ENCODE results near the gene SELENBP1. TPM values are rescaled to one million over a fixed set of nuclear protein-coding genes. Genes with fewer than 3 reads are reported as not detected.
A peak's percentile ranks its signal among the peaks of the same experiment; 100 is the strongest.

SELENBP1 gene
- total RNA-seq, 1 donor from 2014 or later, result 10.2 TPM

DNA sequence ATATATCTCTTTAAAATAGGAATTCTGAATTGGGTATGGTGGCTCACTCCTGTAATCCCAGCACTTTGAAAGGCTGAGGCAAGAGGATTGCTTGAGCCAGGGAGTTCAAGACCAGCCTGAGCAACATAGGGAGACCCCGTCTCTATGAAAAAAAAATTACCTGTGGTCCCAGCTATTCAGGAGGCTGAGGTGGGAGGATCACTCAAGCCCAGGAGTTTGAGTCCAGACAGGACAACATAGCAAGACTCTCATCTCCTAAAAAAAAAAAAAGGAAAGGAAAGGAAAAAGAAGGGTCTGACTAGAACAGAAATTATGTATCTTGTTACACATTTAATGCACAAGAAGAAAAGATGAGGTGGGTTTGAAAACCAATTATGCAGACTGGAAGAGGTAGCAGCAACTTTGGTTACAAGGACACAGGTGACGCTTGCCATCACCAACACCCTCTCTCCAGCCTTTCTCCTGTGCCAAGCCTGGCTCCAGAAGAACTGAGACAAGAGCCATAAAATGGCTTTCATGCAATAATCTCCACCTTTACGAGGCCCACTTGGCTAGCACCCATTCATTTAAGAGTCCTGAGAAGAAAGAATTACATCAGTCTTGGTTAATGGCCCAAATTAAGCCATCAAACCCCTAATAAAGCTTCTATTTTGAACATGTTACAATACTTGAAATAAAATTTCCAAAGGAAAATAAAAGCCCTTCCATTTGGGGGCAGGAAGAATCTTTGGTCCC, 4.8 kb upstream of the SELENBP1 start:
- DNase-seq (ENCODE audit: extremely low spot score, unreplicated experiment), result no peak
- peaks cover 11% of the 10 kb centered on the region for H3K27me3 Mint-ChIP-seq (ENCODE audit: unreplicated experiment)
- peaks cover 9% of the 10 kb centered on the region for H3K4me1 Mint-ChIP-seq (ENCODE audit: unreplicated experiment)
- no peaks in the 10 kb centered on the region for H3K9me3 Mint-ChIP-seq (ENCODE audit: unreplicated experiment)
- H3K27ac Mint-ChIP-seq (ENCODE audit: unreplicated experiment), result no peak overlapping the region
- H3K36me3 Mint-ChIP-seq (ENCODE audit: unreplicated experiment), result no peaks in the 10 kb centered on the region
- TF ChIP-seq, protein P1, sequence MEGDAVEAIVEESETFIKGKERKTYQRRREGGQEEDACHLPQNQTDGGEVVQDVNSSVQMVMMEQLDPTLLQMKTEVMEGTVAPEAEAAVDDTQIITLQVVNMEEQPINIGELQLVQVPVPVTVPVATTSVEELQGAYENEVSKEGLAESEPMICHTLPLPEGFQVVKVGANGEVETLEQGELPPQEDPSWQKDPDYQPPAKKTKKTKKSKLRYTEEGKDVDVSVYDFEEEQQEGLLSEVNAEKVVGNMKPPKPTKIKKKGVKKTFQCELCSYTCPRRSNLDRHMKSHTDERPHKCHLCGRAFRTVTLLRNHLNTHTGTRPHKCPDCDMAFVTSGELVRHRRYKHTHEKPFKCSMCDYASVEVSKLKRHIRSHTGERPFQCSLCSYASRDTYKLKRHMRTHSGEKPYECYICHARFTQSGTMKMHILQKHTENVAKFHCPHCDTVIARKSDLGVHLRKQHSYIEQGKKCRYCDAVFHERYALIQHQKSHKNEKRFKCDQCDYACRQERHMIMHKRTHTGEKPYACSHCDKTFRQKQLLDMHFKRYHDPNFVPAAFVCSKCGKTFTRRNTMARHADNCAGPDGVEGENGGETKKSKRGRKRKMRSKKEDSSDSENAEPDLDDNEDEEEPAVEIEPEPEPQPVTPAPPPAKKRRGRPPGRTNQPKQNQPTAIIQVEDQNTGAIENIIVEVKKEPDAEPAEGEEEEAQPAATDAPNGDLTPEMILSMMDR (IDR thresholded peaks at IDR 0.05), result no peak
- no peak overlapping the region for H3K4me3 Mint-ChIP-seq (ENCODE audit: unreplicated experiment)

DNA sequence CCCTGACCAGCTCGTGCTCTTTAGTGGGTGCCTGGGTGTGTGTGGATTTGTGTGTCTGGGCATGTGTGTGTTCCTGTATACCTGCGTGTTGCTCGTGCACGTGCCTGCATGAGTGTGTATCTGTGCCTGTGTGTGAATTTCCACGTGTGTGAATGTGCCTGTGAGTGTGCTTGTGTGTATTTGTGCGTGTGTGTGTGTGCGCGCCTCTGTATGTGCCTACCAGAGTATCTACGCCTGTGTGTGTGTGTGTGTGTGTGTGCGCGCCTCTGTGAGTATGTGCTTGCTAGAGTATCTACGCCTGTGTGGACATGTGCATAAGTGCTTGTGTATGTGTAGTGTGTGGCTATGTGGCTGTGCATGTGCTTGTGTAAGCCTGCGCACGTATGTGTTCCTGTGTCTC, 691 bp upstream of the SELENBP1 start:
- Mint-ChIP-seq H3K4me3 (ENCODE audit: unreplicated experiment) (peak overlapping the region; percentile 30), H3K27ac (ENCODE audit: unreplicated experiment) (no peak overlapping the region), H3K27me3 (ENCODE audit: unreplicated experiment) (peaks cover 11% of the 10 kb centered on the region), H3K4me1 (ENCODE audit: unreplicated experiment) (peaks cover 34% of the 10 kb centered on the region), H3K36me3 (ENCODE audit: unreplicated experiment) (no peaks in the 10 kb centered on the region), H3K9me3 (ENCODE audit: unreplicated experiment) (no peaks in the 10 kb centered on the region)
- TF ChIP-seq, protein P1 (IDR thresholded peaks at IDR 0.05), result no peak
- DNase-seq (ENCODE audit: extremely low spot score, unreplicated experiment), result no peak

DNA sequence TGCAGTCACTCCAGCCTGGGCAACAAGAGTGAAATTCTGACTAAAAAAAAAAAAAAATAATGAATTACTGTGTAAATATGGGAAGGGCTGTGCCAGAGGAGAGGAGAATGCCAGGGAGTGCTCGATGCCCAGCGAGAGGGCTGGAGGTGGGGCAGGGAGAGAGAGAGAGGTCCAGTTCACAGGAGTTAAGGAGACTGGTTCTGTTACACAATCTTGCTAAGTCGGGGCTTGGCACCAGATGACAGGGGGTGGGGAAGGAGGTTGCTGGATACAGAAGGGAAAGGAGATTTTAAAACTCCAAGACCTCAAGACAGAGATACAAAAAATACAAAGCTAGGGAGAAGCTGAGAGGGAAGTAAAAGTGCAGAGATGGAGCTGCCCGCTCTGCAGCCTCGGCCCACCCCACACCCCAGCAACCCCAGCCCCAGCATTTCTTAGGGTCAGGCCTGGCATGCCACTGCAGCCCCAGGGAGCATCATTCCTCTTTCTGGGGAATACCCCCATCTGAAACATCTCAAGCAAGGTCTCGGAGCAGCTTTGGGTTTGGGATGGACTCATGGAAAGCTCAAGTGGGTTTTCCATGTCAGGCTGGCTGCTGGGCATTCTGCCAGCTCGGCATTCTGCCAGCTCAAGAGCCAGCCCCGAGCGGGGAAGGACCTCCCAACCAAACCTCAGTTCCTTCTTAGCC, 991 bp downstream of the SELENBP1 start:
- Mint-ChIP-seq H3K4me1 (ENCODE audit: unreplicated experiment) (peaks cover 34% of the 10 kb centered on the region), H3K4me3 (ENCODE audit: unreplicated experiment) (peak overlapping the region; percentile 48), H3K27me3 (ENCODE audit: unreplicated experiment) (peaks cover 4% of the 10 kb centered on the region), H3K27ac (ENCODE audit: unreplicated experiment) (peak overlapping the region; percentile 87), H3K9me3 (ENCODE audit: unreplicated experiment) (no peaks in the 10 kb centered on the region), H3K36me3 (ENCODE audit: unreplicated experiment) (no peaks in the 10 kb centered on the region)
- DNase-seq (ENCODE audit: extremely low spot score, unreplicated experiment), result no peak
- TF ChIP-seq, protein P1 (IDR thresholded peaks at IDR 0.05), result no peak

DNA sequence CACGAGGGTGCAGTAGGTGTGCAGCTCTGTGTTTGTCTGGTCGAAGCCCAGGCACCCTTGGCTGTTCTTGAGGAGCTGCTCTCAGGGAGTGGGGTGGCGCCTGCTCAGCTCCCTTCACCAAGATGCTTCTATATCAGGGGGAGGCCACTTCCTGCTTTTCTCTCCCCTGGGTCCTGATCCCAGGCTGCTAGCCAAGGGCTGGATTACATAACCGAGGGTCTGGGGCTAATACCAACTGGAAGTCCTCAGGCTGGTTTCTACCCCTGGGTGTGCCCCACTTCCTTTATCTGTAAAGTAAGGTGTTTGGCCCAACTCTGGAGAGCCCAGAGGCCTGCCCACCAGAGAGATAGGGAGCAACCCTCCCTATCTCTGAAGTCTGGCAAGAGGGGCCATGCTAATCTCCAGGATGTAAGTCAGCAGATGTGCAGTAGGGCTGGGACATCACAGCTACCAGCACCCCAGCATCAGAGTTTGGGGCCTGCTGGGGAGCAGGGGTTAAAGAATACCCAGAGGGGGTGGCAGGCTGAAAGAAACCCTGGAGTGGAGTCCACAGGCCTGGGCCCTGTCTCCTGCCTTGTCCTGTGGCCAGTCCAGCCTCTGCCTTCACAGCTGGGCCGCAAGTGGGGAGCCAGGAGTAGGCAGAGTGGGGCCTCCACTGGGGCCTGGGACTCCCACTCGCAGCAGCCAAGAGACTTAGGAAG, 2.1 kb downstream of the SELENBP1 start:
- TF ChIP-seq, protein P1 (IDR thresholded peaks at IDR 0.05), result no peak

DNA sequence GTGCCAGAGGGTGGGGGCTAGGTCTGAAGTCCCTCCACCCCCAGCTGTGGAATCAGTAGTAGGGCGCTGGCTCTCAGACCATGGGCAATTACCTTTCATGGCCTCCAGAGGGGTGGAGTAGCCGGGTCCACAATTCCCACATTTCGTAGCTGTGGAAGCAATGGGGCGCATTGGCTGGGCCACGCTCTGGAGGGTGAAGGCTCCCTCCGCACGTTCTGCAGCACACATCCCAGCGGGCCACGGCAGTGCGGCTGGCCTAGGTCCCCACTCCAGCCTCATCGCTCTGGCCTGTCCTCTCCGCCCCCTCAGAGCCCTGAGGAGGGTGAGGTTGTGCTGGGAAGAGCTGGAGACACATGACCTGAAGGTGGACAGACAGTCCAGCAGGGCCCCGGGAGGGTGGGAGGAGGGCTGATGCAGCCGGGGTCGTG, 2.9 kb downstream of the SELENBP1 start:
- Mint-ChIP-seq H3K4me3 (ENCODE audit: unreplicated experiment) (no peak overlapping the region), H3K27me3 (ENCODE audit: unreplicated experiment) (no peaks in the 10 kb centered on the region), H3K4me1 (ENCODE audit: unreplicated experiment) (peaks cover 34% of the 10 kb centered on the region), H3K9me3 (ENCODE audit: unreplicated experiment) (no peaks in the 10 kb centered on the region), H3K27ac (ENCODE audit: unreplicated experiment) (no peak overlapping the region), H3K36me3 (ENCODE audit: unreplicated experiment) (peaks cover 2% of the 10 kb centered on the region)
- no peak for DNase-seq (ENCODE audit: extremely low spot score, unreplicated experiment)
- TF ChIP-seq, protein P1 (IDR thresholded peaks at IDR 0.05), result no peak

More for the DNA sequence above, 2.1 kb downstream of the SELENBP1 start:
- H3K36me3 Mint-ChIP-seq (ENCODE audit: unreplicated experiment), result peaks cover 2% of the 10 kb centered on the region
- no peak overlapping the region for H3K27ac Mint-ChIP-seq (ENCODE audit: unreplicated experiment)
- no peak overlapping the region for H3K4me3 Mint-ChIP-seq (ENCODE audit: unreplicated experiment)
- H3K4me1 Mint-ChIP-seq (ENCODE audit: unreplicated experiment), result peaks cover 34% of the 10 kb centered on the region
- H3K9me3 Mint-ChIP-seq (ENCODE audit: unreplicated experiment), result no peaks in the 10 kb centered on the region
- no peak for DNase-seq (ENCODE audit: extremely low spot score, unreplicated experiment)
- H3K27me3 Mint-ChIP-seq (ENCODE audit: unreplicated experiment), result no peaks in the 10 kb centered on the region

All from osteocyte (in vitro differentiated cells).